ENCODE data around the gene LRP5.
A peak's percentile ranks its signal among the peaks of the same experiment; 100 is the strongest.
"Not testable (repeated sequence)": the region's sequence is repeated elsewhere in the genome, so short reads cannot be mapped to it uniquely, and the experiment has no call there.

Gene LRP5

DNA sequence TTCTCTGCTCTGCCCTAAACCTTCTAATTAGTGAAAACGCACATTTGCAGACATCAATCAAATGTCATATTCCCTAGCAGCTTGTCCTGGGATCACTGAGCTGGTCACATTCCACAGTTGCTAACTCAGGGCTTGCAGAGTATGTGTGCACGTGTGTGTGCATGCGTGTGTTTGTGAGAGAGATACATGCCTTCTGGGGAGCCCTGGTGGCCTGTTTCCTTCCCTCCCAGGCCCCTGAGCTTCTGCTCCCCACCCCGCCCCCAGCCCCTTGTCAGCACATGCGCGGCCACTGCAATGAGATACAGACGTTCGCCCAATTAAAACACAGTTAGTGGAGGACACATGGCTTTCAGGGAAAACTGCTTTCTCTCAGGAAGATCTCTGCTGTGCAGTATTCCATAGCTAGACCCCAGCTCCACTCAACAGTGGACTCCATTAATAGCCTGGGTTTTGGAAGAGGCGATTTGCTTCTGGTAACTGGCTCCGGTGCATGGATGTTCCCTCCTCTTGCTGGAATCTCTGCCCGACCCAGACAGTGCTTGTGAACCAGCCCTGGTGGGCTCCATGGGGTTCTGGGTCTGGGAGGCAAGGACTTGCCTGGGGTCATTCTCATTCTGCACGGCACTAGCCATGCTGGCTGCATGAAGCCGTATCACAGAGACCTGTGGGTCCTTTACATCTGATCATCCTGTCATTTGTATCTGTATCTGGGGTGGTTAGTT lies 17.7 kb downstream of the LRP5 start:
- DNase-seq: no peak

DNA sequence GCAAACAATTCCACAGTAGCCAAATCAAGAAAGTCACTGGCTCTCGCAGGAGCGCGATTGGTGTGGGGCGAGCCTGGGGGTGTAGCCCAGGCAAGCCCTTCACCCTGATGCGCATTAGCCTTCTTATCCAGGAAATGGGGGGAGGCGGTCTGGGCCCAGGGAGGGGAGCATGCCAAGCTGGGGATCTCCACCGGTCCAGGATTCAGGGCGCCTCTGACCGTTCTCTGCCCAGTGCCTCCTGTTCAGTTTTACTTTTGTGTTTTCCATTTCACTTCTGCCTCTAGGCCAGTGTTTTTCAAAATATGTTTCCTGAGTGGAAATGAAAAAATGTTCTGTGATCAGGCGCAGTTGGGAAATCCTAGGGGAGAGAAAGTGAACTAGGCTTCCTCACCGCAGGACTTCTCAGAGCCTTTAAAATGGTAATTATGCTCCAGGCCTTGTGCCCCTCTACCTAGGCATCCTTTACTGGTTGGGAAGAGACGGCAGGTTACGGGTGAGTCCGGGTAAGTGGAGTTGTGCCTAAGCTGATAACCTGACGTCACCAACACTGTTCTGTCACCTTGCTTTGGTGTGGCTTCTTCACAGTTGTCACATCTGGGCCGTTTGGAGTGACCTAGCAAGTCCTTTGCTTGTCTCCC lies 18.4 kb downstream of the LRP5 start:
- DNase-seq: peak; percentile 8

GRCh38 chr11:68331338-68331947 lies 19.1 kb downstream of the LRP5 start:
- DNase-seq: peak; percentile 14

DNA sequence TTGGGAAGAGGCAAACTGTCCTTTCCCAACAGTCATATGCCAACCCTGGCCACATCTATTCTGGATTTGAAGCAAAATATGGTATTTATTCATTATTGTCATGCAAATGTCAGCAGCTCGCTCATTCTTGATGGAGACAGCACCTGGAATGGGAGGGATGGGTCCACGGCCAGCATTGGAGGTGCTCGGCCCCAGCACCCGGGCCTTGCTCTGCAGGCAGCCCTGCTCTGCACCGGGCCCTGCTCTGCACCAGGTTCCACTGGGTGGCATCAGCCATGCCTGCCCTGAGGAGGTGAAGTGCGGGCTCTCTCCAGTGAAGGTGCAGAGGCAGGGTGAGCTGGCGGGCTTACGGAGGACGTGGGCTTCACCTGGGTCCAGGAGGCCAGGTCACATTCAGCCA lies 19.8 kb downstream of the LRP5 start:
- DNase-seq: no peak

GRCh38 chr11:68333173-68333572 lies 20.8 kb downstream of the LRP5 start:
- DNase-seq: no peak

DNA sequence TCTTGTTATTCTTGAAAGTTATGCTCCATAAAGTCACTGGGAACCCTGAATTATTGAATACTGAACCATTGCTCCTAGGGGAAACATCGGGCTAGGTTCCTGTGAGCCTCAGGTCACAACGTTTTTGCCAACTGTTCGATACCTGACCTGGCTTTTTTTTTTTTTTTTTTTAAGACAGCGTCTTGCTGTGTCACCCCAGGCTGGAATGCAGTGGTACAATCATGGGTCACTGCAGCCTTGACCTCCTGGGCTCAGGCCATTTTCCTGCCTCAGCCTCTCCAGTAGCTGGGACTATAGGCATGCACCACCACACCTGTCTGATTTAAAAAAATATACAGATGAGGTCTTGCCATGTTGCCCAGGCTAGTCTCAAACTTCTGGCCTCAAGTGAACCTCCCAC lies 22.5 kb downstream of the LRP5 start:
- DNase-seq: no peak

GRCh38 chr11:68335683-68336082 lies 23.3 kb downstream of the LRP5 start:
- no peak for DNase-seq

DNA sequence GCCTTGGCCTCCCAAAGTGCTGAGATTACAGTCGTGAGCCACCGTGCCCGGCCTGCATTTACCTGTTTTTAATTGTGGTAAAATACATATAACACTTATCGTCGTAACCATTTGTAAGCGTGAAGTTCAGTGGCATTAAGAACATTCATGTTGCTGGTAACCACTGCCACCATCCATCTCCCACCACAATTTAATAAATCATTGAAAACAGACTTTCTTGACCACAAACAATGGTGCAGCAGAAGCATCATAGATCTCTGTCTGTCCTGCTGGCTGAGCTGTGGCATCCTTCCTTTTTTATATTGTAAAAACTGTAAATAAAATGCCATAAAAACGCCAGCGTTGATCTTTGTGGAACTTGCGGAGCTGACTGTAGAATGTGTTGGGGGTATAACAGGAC lies 24.3 kb downstream of the LRP5 start:
- DNase-seq: no peak

DNA sequence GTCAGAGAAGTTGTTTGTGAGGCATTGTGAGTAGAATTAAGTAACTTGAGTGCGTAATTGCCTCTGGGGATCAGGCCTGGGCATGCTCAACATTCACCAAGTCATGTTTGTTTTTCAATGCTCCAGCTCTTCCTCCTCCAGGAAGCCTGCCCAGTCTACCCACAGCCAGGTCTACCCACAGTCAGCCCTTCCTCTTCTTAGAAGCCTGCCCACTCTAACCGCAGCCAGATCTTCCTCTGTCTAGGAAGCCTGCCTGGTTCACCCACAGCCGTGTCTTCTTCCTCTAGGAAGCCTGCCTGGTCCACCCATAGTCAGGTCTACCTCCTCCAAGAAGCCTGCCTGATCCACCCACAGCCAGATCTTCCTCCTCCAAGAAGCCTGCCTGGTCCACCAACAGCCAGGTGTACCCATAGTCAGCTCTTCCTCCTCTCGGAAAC lies 25.0 kb downstream of the LRP5 start:
- peak; percentile 7 for DNase-seq

- no peak for DNase-seq
Measured at GRCh38 chr11:68338051-68338780, 25.8 kb downstream of the LRP5 start.

GRCh38 chr11:68340003-68340767 lies 27.8 kb downstream of the LRP5 start:
- peak; percentile 9 for DNase-seq

DNA sequence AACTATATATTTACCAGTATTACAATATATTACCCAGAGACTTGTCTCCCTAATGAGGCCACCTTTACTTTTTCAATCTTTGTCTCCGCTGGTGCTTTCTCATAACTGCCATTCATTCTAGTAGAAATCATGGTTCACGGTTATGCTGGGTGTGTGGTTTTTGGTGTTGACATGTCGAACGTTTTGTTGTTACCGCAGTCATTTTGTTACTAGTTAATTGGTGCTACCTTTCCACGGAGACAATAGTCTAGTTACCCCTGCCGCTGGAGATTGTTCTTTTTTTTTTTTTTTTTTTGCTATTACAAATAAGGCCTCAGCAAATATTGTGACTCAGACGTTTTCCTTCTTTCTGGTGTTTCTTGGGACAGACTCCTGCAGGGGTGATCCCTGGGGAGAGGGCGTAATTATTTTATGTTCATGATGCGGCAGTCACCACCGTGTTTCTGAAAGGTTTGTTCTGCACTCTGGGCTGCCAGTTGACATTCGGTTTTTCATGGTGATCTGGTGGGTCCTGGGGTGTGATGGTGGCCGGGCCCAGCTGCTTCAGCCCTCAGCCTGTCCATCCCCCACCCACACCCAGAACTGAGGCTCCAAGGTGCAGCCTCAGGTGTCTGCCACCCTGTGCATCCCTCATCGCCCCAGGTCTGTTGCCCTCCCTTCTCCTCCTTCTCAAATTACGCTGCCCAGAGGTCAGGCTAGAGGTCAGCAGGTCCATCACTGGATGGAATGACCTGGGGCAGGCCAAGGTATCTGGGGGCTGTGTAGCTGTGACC lies 28.6 kb downstream of the LRP5 start:
- no peak for DNase-seq

- no peak for DNase-seq
Measured at GRCh38 chr11:68341557-68342458, 29.4 kb downstream of the LRP5 start.

GRCh38 chr11:68342459-68343158 lies 30.2 kb downstream of the LRP5 start:
- no peak for DNase-seq

GRCh38 chr11:68343761-68344256 lies 31.4 kb downstream of the LRP5 start:
- no peak for DNase-seq

DNA sequence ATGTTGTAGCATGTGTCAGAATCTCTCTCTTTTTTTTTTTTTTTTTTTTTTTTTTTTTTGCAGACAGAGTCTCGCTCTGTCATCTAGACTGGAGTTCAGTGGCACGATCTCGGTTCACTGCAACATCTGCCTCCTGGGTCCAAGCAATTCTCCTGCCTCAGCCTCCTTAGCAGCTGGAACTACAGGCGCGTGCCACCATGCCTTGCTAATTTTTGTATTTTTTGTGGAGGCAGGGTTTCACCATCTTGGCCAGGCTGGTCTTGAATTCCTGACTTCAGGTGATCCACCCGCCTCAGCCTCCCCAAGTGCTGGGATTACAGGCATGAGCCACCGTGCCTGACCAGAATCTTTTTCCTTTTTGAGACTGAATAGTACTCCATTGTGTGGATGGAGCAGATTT lies 32.4 kb downstream of the LRP5 start:
- not testable (repeated sequence) for DNase-seq

DNA sequence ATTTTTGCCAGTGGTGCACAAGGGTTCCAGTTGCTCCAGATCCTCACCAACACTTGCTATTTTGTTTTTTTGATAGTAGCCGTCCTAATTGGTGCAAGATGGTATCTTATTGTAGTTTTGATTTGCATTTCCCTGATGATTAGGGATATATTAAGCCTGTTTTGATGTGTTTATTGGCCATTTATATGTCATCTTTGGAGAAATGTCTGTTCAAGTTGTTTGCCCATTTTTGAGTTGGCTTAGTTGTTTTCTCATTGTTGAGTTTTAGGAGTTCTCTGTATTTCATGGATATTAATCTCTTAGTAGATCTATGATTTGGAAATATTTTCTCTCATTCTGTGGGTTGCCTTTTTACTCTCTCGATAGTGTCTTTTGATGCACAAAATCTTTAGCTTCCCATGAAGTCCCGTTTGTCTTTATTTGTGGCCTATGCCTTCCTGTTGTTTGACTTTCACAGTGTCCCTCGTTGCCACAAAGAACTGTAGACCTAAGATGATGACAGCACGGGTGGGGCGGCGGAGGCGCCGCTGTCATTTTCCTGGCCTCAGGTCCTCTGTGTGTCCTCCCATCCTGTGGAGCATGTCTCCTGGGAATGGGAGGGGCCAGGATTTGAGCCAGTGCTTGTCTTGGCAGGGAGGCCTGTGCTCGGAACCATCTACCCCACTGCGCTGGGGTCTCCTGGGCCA lies 33.5 kb downstream of the LRP5 start:
- no peak for DNase-seq

- no peak for DNase-seq
Measured at GRCh38 chr11:68346462-68346790, 34.0 kb downstream of the LRP5 start.

DNA sequence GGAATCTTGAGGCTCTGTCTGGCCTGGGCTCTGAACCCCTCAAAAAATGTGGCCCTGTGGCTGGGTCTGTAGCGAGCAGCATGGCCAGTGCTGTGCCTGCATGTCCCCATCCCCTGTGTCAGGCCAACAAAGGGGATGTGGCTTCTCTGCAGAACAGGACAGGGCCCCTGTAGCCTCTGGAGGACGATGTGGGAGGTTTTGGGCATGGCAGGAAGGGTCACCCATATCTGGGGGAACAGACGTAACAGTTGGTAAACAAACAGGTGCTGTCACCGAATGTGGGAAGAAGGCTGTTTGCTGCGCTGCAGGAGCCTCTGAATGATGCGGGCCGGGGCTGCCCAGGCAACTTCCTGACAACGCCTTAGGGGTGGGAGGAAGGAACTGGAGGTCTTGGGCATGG lies 35.0 kb downstream of the LRP5 start:
- DNase-seq: no peak

DNA sequence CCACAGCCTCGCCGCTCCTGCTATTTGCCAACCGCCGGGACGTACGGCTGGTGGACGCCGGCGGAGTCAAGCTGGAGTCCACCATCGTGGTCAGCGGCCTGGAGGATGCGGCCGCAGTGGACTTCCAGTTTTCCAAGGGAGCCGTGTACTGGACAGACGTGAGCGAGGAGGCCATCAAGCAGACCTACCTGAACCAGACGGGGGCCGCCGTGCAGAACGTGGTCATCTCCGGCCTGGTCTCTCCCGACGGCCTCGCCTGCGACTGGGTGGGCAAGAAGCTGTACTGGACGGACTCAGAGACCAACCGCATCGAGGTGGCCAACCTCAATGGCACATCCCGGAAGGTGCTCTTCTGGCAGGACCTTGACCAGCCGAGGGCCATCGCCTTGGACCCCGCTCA lies 35.5 kb downstream of the LRP5 start:
- DNase-seq: no peak

All from activated CD4-positive, alpha-beta T cell treated with anti-CD3 and anti-CD28 coated beads for 48 hours (primary cell).